Osteocyte (in vitro differentiated cells): ENCODE data around the gene SUGP2. TPM values are rescaled to one million over a fixed set of nuclear protein-coding genes. Genes with fewer than 3 reads are reported as not detected.

Experiments
- DNase-seq: peaks from one replicate; pipeline ENCODE4 v3.0.0; 2021; ENCODE audit warnings: mixed read lengths; ENCODE audit not compliant: unreplicated experiment; ENCODE audit errors: extremely low spot score
- H3K27ac Mint-ChIP-seq: one replicate; pipeline ENCODE4 v1.8.0; 2021; ENCODE audit warnings: mild to moderate bottlenecking, mixed read lengths; ENCODE audit not compliant: unreplicated experiment
- H3K27me3 Mint-ChIP-seq: one replicate; pipeline ENCODE4 v1.8.0; 2021; ENCODE audit warnings: mixed read lengths; ENCODE audit not compliant: unreplicated experiment
- H3K36me3 Mint-ChIP-seq: one replicate; pipeline ENCODE4 v1.8.0; 2021; ENCODE audit warnings: mixed read lengths; ENCODE audit not compliant: unreplicated experiment
- H3K4me1 Mint-ChIP-seq: one replicate; pipeline ENCODE4 v1.8.0; 2021; ENCODE audit warnings: mixed read lengths; ENCODE audit not compliant: unreplicated experiment
- H3K4me3 Mint-ChIP-seq: one replicate; pipeline ENCODE4 v1.8.0; 2021; ENCODE audit warnings: mild to moderate bottlenecking, moderate library complexity, mixed read lengths; ENCODE audit not compliant: unreplicated experiment
- H3K9me3 Mint-ChIP-seq: one replicate; pipeline ENCODE4 v1.8.0; 2021; ENCODE audit warnings: mixed read lengths; ENCODE audit not compliant: unreplicated experiment
- CTCF ChIP-seq: fragments of 200-600 bp; sonication (generic); IDR thresholded peaks from 2 replicates; pipeline ENCODE4 v1.5.0; 2021; ENCODE audit warnings: antibody characterized with exemption, mild to moderate bottlenecking, moderate library complexity
- total RNA-seq: library from RNA; stranded (reverse); gene quantifications from 2 replicates; pipeline ENCODE4 v1.2.1, GENCODE V29; 2021

The SUGP2 gene
- total RNA-seq, 1 donor from 2014 or later = 77.6 TPM

- no peak overlapping the region for H3K27ac Mint-ChIP-seq
- no peaks in the 10 kb centered on the region for H3K4me1 Mint-ChIP-seq
Measured at GRCh38 chr19:18984251-18984650, 49.1 kb downstream of the SUGP2 start.

GRCh38 chr19:18982669-18983068 lies 50.6 kb downstream of the SUGP2 start:
- H3K27me3 Mint-ChIP-seq = peaks cover 8% of the 10 kb centered on the region
- no peak overlapping the region for H3K27ac Mint-ChIP-seq
- no peaks in the 10 kb centered on the region for H3K9me3 Mint-ChIP-seq
- no peaks in the 10 kb centered on the region for H3K36me3 Mint-ChIP-seq
- DNase-seq = no peak
- no peak for TF ChIP-seq CTCF
- H3K4me3 Mint-ChIP-seq = no peak overlapping the region
- no peaks in the 10 kb centered on the region for H3K4me1 Mint-ChIP-seq

More at GRCh38 chr19:18984251-18984650, 49.1 kb downstream of the SUGP2 start:
- no peak for TF ChIP-seq CTCF
- Mint-ChIP-seq H3K27me3 (peaks cover 8% of the 10 kb centered on the region), H3K36me3 (no peaks in the 10 kb centered on the region), H3K4me3 (no peak overlapping the region), H3K9me3 (no peaks in the 10 kb centered on the region)
- DNase-seq = no peak

GRCh38 chr19:18980432-18981020 lies 52.8 kb downstream of the SUGP2 start:
- Mint-ChIP-seq H3K9me3 (no peaks in the 10 kb centered on the region), H3K4me3 (no peak overlapping the region), H3K36me3 (no peaks in the 10 kb centered on the region), H3K27me3 (peaks cover 8% of the 10 kb centered on the region), H3K4me1 (peaks cover 2% of the 10 kb centered on the region), H3K27ac (no peak overlapping the region)
- no peak for DNase-seq
- no peak for TF ChIP-seq CTCF

GRCh38 chr19:18978616-18979015 lies 54.7 kb downstream of the SUGP2 start:
- Mint-ChIP-seq H3K4me3 (no peak overlapping the region), H3K27me3 (peaks cover 8% of the 10 kb centered on the region), H3K4me1 (peaks cover 2% of the 10 kb centered on the region), H3K27ac (no peak overlapping the region), H3K36me3 (no peaks in the 10 kb centered on the region), H3K9me3 (no peaks in the 10 kb centered on the region)
- DNase-seq = no peak
- TF ChIP-seq CTCF = no peak

GRCh38 chr19:18975869-18976268 lies 57.4 kb downstream of the SUGP2 start:
- H3K27ac Mint-ChIP-seq = no peak overlapping the region
- DNase-seq = no peak
- H3K27me3 Mint-ChIP-seq = no peaks in the 10 kb centered on the region
- no peaks in the 10 kb centered on the region for H3K36me3 Mint-ChIP-seq
- TF ChIP-seq CTCF = no peak
- no peak overlapping the region for H3K4me3 Mint-ChIP-seq
- peaks cover 8% of the 10 kb centered on the region for H3K4me1 Mint-ChIP-seq
- no peaks in the 10 kb centered on the region for H3K9me3 Mint-ChIP-seq
